Motor neuron (in vitro differentiated cells): ENCODE data around the gene ZNF76. TPM values are rescaled to one million over a fixed set of nuclear protein-coding genes. Genes with fewer than 3 reads are reported as not detected.

Experiments
- ATAC-seq, 8 experiments: fragments of 200-7000 bp; cut with Tn5 transposase; replicated peaks in 6 of 8; 2 replicates each; pipeline ENCODE4 v1.8.0; 2021; ENCODE audit warnings: mild to moderate bottlenecking in 8 of 8, moderate library complexity in 8 of 8
- H3K27ac ChIP-seq, 2 donors: fragments of 250-450 bp; sonication (Bioruptor Pico); 2 replicates each; pipeline ENCODE4 v1.9.0; 2021; ENCODE audit warnings: antibody characterized with exemption in 2 of 2, mild to moderate bottlenecking in 2 of 2, moderate library complexity in 1 of 2
- H3K4me1 ChIP-seq, 2 donors: fragments of 250-450 bp; sonication (Bioruptor Pico); replicated peaks in 1 of 2; 2 replicates each; pipeline ENCODE4 v1.6.1; 2021; ENCODE audit warnings: antibody characterized with exemption in 2 of 2, mild to moderate bottlenecking in 2 of 2, moderate library complexity in 1 of 2
- H3K4me3 ChIP-seq, 5 donors: fragments of 250-450 bp; sonication (Bioruptor Pico); 2 replicates each; pipeline ENCODE4 v1.9.0; 2021; ENCODE audit warnings: antibody characterized with exemption in 5 of 5, mild to moderate bottlenecking in 5 of 5, moderate library complexity in 4 of 5
- WGBS, 10 experiments: fragments of 450-650 bp; shearing (Covaris generic); methylation state at CpG; one replicate each; pipeline ENCODE4 v1.0.0; 2022; 5-methylcytosine and 5-hydroxymethylcytosine counted together
- in situ Hi-C, 9 experiments: fragments of 400-800 bp; cut with MboI; loops; one replicate each; pipeline ENCODE4 v1.15.0; 2021; ENCODE audit warnings: low sequenced_read_pairs in 9 of 9, low pct_unique_long_range_greater_than_20kb in 2 of 9; ENCODE audit not compliant: unreplicated experiment in 9 of 9
- total RNA-seq, 8 experiments: library from RNA; unstranded; fragments of 300-600 nt; gene quantifications; 2 replicates each; pipeline versions ENCODE4 v1.2.3 to v1.2.4, GENCODE V29; 2022

The ZNF76 gene
- total RNA-seq = 10 to 100 TPM; 12.6 to 40.3 (median 23.2) TPM

DNA sequence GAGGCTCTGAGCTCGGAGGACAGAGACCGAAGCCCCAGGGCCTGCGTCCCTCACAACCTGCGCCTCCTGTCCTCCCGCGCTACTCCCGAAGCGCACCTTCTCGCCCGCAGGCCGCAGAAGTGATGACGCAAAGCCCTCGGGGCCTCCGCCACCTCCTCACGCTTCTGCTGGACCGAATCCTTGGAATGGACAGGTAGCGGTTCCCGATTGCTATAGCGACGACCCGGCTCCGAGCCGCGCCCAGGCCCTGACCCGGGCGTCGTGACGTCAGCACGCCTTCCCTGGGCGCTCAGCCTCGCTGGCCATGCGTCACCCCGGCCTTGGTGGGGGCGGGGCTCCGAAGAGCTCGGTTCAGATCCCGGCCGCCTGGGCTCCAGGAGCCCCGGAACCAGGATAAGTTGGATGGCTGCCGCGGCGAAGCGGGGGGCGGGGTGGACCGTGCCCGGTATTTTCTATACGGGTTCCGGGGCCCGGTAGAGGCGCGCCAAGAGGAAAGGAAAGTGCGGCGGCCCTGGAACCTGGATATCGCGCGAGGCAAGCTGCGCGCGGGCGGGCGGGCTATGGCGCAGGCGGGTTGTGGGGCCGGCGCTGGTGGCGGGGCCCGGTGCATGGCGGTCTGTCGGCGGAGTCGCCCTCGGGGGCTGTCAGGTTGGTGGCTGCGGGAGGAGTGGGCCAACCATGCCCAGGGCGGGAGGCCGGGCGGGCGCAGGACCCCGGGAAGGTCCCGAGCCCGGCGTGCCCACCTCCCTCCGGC lies at the start of gene ZNF76:
Gene ZNF76, plus strand, starts transcription at position 542 of the 754 bp plus-strand sequence. CDS start 21,417 bp downstream, outside the sequence.
- peak within 1 kb of the TSS; percentile 94 to 96 for H3K27ac ChIP-seq
- peak; percentile 83 to 96 (median 92) for ATAC-seq
- peak within 1 kb of the TSS; percentile 63 to 98 (median 88) for H3K4me3 ChIP-seq
- H3K4me1 ChIP-seq = peaks cover 15 to 17% of the 10 kb centered on the region in 2 donors
- in situ Hi-C loops = no loop called here
- 0% methylated on average over 6 to 10 of the region's 82 CpGs; no CpG with 5 or more reads in 8 of the 10 experiments for WGBS, 10 experiments

DNA sequence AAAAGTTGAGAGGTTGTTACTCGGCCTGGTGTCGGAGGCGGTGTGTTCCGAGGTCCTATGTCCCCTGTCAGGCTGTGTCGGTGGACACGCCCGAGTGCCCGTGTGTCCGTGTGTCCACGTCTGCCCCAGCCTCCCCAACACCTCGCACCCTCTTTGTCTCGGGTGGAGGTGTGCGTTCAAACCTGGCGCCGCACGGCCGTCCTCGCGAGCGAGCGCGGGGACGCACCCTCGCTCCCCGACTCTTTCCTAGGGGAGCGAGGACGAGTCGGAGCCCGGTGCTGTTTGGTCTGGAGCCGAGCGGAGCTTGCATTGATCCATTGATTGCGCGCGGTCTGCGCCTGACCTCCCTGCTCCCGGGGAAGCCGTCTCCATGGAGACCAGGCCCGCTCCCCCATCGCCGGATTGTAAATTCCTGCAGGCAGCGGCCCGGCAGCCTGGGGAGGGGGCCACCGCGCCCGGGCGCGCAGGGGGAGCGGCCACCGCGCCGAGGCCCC lies 46.2 kb upstream of the ZNF76 start:
- Histone ChIP-seq H3K4me1 (peaks cover 35 to 43% of the 10 kb centered on the region in 2 donors), H3K4me3 (peak overlapping the region; percentile 52 to 86 (median 57)), H3K27ac (peak overlapping the region; percentile 82 to 91)
- WGBS, 10 experiments = 0 to 3% methylated on average over 1 to 12 of the region's 51 CpGs; no CpG with 5 or more reads in 8 of the 10 experiments
- ATAC-seq = peak; percentile 6 to 81 (median 64)
- in situ Hi-C loops = loop anchor here in 2 of 9 experiments (25.0 kb wide), 1 partner anchor 226 kb away; no protein-coding TSS in a partner anchor

DNA sequence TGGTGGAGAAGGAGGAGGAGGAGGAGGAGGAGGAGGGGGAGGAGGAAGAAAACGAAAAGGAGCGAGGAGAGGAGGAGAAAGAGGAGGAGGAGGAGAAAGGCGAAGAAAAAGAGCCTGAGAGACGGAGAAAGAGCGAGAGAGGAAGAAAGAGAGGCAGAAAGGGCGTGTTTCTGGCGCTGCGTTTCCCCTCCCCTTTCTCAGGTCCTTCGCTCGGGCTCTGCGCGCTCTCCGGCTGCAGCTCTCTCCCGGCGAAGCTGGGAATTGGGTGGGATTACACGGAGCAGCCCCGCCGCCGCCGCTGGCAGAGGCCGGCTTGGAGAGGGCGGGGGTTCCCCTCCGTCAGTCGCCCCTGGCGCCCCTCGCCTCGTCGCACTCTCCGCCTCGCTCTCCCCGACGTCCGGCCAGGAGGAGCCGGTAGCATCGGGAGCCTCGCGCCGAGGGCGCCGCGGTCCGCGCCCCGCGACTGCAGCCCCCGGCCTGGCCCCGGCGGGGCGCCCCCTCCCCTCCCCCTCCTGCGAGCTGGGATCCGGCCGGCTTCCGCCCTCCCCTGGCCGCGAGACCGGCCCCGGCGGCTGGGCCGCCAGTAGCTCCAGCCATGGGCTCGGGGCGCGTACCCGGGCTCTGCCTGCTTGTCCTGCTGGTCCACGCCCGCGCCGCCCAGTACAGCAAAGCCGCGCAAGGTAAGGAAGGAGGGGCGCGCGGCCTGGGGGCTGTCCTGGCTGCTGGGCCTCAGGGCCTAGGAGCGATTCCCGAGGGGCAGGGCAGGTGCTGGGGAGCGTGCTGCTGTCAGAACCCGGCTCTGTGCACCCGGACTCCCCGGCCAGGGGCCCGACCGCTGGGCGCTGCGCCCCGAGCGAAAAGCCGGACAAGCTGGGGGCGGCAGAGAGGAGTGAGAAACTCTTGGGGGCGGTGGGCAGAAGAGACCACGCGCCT lies 45.4 kb upstream of the ZNF76 start, which contains the start of gene SCUBE3:
Gene SCUBE3, plus strand, starts transcription at position 133 of the 933 bp plus-strand sequence. Its CDS starts 463 bp downstream, at position 596.
- Histone ChIP-seq H3K4me1 (peaks cover 39 to 48% of the 10 kb centered on the region in 2 donors), H3K4me3 (peak within 1 kb of the TSS; percentile 52 to 86 (median 57)), H3K27ac (peak within 1 kb of the TSS; percentile 82 to 91)
- peak; percentile 67 to 89 (median 78) for ATAC-seq
- in situ Hi-C loops = loop anchor here in 2 of 9 experiments (25.0 kb wide), 1 partner anchor 227 kb away; no protein-coding TSS in a partner anchor
- 0 to 20% (median 0%) methylated on average over 1 to 3 of the region's 89 CpGs; no CpG with 5 or more reads in 6 of the 10 experiments for WGBS, 10 experiments

DNA sequence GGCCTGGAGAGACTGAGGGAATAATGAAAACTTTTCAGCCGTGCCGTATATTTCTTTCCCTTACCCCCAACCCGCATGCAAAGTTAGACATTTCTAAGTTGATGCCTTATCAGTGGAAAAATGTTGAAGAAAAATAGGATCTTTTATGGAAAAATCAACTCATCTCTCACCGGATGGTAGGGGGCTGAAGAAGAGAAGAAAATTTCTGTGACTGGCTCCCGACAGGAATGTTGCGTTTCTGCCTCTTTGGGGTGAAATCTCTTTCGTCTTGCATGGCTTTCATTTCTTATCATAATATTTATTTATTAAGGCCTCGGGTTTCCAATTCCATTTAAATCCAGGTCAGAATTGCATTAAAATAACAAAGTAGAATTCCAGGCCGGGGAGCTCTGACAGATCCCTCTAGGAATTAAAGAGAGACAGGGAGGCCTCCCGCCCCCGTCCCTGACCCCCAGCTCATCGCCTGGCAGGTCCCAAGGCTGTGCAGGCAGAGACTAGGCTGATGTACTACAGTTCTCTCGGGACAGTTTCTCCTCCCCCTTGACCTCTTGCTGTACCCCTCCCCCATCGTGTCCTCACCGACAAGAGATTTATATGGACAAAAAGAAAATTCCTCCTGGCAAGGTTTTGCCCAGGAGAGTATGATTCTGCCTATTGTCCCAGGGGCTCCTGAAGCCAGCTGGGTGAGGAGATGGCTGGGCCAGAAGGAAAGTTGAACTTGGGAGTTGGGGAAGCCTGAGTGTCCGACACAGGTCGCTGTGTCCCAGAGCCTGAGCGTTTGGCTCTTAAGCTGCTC lies 44.5 kb upstream of the ZNF76 start:
- Histone ChIP-seq H3K4me3 (peak overlapping the region; percentile 52 to 86 (median 57)), H3K27ac (no peak overlapping the region), H3K4me1 (peaks cover 39 to 56% of the 10 kb centered on the region in 2 donors)
- WGBS, 10 experiments = 0 to 61% (median 9%) methylated on average over 3 to 11 of the region's 18 CpGs; no CpG with 5 or more reads in 1 of the 10 experiments
- ATAC-seq = no peak
- in situ Hi-C loops = loop anchor here in 2 of 9 experiments (25.0 kb wide), 1 partner anchor 228 kb away; no protein-coding TSS in a partner anchor

DNA sequence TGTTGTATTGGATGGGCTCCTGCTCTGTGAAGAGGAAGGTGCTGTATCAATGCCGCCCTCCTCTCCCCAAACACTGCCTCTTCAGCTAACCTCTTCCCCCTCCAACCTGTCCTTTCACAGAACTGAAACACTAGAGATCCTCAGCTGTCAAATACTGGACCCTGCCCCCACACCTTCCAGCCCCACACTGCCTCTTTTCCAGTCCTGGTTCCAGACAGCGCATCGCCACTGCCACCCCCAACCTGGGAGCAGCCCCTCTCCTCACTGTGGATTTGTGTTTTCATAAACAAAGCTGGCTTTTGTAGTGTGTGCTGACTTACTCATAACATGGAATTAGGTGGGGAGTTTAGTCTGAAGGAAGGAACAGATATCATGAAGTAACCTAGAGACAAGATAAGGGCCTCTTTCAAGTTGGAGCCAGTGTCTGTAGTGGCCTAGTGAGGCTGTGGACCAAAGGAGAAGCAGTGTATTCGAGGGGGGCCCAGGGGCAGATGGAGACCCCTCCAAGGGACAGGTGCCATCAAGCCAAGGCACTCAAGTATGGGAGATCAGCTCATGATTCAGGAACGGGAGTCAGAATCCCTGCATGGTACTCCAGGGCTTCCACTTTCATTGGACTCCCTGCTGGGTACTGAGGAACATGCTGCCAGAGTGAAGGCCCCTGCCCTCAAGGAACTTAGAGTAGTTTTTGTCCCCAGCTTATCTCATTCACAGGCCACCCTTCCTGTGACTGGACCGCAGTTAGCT lies 43.7 kb upstream of the ZNF76 start:
- in situ Hi-C loops = loop anchor here in 2 of 9 experiments (25.0 kb wide), 1 partner anchor 229 kb away; no protein-coding TSS in a partner anchor
- no peak for ATAC-seq
- whole genome bisulfite sequencing, 10 experiments = 60 to 83% (median 69%) methylated on average over 1 to 4 of the region's 6 CpGs; no CpG with 5 or more reads in 6 of the 10 experiments
- peak overlapping the region in 3 of 5 donors; percentile 52 to 86 (median 54) for H3K4me3 ChIP-seq
- H3K4me1 ChIP-seq = peaks cover 39 to 56% of the 10 kb centered on the region in 2 donors
- H3K27ac ChIP-seq = no peak overlapping the region

DNA sequence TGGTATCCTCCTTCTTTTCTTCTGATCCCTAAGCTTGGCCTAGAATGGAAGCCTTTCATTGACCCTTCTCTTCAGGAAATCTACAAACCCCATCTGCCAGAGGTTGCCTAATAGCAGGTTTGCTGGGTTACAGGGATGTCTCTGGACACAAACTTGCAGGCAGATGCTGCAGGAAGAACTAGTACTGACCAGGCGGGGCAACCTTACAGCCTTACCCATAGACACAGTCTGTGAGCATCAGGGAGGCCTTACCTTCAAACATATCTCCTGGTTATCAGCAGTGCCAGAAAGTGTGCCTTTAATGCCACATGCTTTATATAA lies 43.2 kb upstream of the ZNF76 start:
- no peak overlapping the region for H3K4me3 ChIP-seq
- no peak for ATAC-seq
- H3K4me1 ChIP-seq = peaks cover 39 to 56% of the 10 kb centered on the region in 2 donors
- in situ Hi-C loops = loop anchor here in 2 of 9 experiments (25.0 kb wide), 1 partner anchor 229 kb away; no protein-coding TSS in a partner anchor
- no peak overlapping the region for H3K27ac ChIP-seq
- 83 to 100% (median 100%) methylated on average over 1 of the region's 1 CpG; no CpG with 5 or more reads in 5 of the 10 experiments for WGBS, 10 experiments

DNA sequence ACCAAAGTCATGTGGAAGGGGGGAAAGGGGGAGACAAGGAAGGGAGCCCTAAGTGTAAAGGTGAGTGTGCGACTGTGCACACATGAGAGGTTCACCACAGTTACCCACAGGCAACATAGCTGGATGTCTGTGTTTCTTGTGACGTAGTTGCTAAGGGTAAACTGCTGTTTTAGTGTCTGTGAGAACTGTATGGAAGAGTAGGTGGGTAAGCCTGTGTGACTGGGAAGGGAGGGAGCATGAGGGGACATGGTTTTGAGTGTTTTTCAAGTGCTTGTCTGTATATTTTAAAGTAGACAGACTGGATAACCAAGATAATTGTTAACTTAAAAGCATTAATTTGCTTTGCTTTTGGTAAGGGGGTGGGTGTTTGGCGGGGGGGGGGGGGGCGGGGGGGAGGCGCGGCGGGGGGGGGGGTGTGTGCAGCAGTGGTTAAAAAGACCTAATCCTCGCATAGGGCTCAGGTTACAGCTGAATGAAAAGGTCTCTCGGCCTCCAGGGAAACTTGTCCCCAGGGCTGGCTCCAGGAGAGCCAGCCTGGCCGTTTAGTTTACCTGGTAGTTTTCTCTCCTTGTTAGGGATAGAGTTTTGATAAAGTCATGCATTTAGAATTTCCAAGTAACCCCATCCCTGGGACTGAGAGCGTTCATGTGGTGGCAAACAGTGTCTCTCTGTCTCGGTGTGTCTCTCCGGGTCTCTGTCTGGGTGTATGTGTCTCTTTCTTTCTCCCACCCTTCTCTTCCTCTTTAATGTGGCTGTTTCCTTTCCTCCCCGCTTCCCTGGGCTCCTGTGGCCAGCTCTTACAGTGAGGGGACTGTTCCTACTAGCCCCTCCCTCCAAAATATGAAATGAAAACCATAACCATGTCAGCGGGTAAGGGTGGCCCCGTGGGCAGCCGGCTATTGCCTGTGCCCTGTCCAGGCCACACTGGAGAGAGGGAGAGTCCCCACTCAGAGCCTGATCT lies 42.4 kb upstream of the ZNF76 start:
- no peak overlapping the region for H3K4me3 ChIP-seq
- in situ Hi-C loops = loop anchor here in 2 of 9 experiments (25.0 kb wide), 1 partner anchor 230 kb away; no protein-coding TSS in a partner anchor
- no peak overlapping the region for H3K27ac ChIP-seq
- peaks cover 39 to 56% of the 10 kb centered on the region in 2 donors for H3K4me1 ChIP-seq
- ATAC-seq = no peak
- 35 to 80% (median 52%) methylated on average over 2 to 7 of the region's 17 CpGs; no CpG with 5 or more reads in 2 of the 10 experiments for WGBS, 10 experiments

DNA sequence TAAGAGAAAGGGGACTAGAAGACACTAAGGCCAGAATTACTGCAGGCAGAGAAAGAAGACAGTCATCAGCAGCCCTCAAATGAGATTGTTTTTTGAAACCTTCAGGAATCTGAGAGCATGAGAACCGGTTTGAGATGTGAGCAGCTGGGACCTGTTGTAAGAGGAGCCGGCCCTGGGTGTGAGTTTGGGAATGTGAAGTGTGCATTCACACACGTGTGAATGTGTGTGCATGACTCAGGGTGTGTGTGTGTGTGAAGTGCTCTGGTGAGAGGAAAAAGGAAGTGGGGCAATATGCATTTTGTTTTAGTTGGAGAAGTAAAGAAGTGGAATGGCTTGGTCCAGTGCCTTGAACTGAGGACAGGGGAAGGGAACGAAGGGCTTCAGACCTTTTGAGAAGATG lies 41.5 kb upstream of the ZNF76 start:
- Histone ChIP-seq H3K4me3 (no peak overlapping the region), H3K27ac (no peak overlapping the region), H3K4me1 (peaks cover 35 to 50% of the 10 kb centered on the region in 2 donors)
- in situ Hi-C loops = loop anchor here in 2 of 9 experiments (25.0 kb wide), 1 partner anchor 231 kb away; no protein-coding TSS in a partner anchor
- 0 to 71% (median 53%) methylated on average over 1 to 3 of the region's 4 CpGs; no CpG with 5 or more reads in 2 of the 10 experiments for WGBS, 10 experiments
- ATAC-seq = peak in 2 of 8 experiments; percentile 13 to 22

DNA sequence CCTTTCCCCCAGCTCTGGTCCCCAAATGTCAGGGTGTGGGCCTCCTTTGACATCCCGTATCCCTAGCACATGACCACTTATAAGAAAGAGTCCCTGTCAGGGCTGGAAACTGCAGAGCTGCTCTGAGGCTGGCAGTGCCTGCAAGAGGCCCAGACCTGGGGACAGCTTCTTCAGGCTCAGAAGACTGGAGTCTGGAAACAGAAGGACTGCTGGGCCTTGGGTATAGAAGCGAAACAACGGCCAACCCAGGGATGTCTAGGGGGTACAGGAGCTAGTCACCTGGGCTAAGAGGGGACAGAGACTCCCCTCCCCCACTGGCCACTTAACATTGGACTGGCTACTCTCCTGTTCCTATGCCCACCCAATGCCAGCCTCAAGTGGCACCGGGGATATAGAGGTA lies 41.1 kb upstream of the ZNF76 start:
- H3K4me3 ChIP-seq = no peak overlapping the region
- no peak for ATAC-seq
- peaks cover 36 to 52% of the 10 kb centered on the region in 2 donors for H3K4me1 ChIP-seq
- no peak overlapping the region for H3K27ac ChIP-seq
- WGBS, 10 experiments = 70 to 100% (median 88%) methylated on average over 1 to 3 of the region's 4 CpGs; no CpG with 5 or more reads in 7 of the 10 experiments
- in situ Hi-C loops = loop anchor here in 2 of 9 experiments (25.0 kb wide), 1 partner anchor 231 kb away; no protein-coding TSS in a partner anchor

DNA sequence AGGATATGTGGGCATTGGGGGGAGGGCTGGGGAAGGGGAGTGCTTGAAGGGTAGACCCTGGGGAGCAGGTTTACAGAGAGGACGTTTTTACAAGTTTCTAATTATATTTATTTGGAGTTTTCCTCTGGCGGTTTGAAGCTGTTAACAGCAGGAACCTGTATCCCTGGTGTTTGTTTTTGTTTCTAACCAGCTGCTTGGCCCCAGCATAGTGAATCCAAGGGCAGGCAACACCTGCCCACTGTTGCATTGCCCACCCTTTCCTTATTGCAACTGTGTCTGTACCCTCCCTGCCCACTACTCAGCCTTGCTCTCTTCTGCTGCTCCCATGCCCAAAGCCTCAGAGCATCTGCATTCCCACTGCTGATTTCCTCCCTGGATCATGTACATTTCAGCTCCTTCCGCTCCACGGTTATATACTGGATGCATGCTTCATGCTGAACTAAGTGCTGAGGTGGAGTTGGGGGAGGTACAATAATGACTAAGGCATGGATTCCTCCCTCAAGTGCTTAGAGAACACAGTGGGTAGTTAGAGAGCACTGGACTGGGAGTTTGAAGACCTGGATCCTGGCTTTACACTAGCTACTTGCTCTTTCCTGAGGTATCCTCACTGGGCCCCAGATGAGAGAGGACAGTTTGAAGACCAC lies 39.7 kb upstream of the ZNF76 start:
- peaks cover 39 to 60% of the 10 kb centered on the region in 2 donors for H3K4me1 ChIP-seq
- 60 to 100% (median 79%) methylated on average over 1 to 2 of the region's 4 CpGs; no CpG with 5 or more reads in 6 of the 10 experiments for WGBS, 10 experiments
- no peak overlapping the region for H3K4me3 ChIP-seq
- ATAC-seq = peak in 2 of 8 experiments; percentile 24 to 26
- in situ Hi-C loops = loop anchor here in 2 of 9 experiments (25.0 kb wide), 1 partner anchor 233 kb away; no protein-coding TSS in a partner anchor
- H3K27ac ChIP-seq = no peak overlapping the region
